Activated T-cell treated with anti-CD3 and anti-CD28 coated beads for 24 hours (primary cell): Measurements from ENCODE around the gene ENO4.

Source experiments
- DNase-seq: peaks from one replicate; pipeline ENCODE4 v3.0.0-alpha.2; 2020; ENCODE audit warnings: low read depth

The ENO4 gene

GRCh38 chr10:116849248-116850057 lies at the start of gene ENO4:
Gene ENO4 (plus strand): TSS chr10:116849499. CDS start chr10:116849567, 68 bp downstream.
- no peak for DNase-seq

DNA sequence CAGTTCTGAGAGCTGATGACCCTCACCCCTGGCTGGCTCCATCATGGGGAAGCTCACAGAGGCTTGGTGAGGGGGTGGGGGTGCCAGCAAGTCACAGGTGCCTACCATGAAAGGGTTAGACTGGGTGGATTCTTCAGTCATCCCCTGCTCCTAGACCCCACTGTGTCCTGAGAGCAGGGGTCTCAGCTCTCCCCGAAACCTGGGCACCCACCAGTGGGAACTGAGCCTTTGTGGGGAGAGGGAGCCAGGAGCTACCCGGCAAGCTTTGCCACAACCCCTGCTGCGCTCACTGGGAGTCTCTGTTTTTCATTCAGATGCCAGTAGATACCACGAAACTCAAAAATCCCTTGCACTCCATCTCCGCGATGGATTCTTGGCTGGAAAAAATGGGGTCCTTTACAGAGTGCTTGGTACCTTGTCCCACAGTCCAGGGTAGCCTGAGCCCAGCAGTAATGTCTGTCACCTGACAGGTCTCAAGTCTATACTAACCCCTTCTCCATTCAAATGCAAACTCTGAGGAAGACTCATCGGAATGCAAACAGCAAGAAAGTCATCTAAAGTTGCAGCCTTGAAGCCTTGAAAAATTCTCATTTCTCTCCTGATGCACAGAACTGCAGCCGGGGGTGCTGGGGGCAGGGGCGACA lies 48.9 kb upstream of the ENO4 start:
- DNase-seq = no peak

- DNase-seq = no peak
These were observed 47.6 kb upstream of the ENO4 start for GRCh38 chr10:116801658-116802057.

DNA sequence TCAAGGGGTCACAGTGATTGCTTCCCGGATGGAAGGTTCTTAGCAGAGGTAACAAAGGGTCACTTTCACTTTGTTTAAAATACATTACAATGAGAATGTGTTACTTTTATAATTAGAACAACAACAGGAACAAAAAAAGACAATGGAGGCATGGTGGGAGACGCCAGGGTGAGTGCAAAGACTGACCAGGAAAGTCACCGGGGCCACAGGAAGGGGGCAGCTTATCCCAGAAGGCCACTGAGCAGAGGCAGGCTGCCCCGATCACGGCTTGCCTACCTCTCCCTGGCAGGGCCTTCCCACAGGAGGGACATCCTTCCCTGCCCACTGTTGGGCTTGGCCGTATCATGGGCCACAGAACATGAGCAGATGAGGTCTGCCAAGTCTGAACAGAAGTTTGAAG lies 46.8 kb upstream of the ENO4 start:
- no peak for DNase-seq

GRCh38 chr10:116802876-116803275 lies 46.4 kb upstream of the ENO4 start:
- no peak for DNase-seq

DNA sequence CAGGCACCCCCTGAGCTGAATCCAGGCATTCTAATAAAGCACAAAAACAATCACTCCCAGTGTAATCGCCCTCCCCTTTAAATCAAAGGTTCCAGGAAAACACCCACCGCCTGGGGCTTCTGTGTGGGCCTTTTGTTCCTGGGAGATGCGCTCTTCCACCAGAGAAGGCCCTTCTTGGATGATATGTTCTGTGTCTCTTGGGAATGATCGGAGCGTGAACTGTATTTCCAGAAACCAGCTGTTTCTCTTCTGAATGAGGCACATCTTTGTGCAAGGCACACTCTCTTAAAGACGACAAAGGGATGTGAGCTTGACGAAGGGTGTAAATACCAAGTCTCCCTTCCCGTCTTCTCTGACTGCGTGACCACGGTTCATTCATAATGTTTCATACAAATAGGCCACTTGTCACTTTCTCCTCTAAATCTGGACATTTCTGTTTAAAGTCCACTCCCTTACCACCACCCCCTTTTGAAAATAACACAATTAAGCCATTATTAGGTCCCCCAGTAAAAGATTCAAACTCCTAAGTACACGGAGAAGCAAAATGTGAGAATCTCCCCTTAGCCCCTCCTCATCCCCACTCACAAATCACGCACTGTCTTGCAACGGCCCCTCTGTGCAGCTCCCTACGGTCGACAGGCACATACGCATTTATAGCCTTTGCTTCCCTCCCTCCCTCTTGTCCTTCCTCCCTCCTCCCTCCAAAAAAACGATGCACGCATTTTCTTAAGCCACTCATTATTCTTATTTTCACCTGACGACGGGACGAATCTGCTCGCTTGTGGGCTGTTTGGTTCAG lies 45.6 kb upstream of the ENO4 start:
- no peak for DNase-seq

DNA sequence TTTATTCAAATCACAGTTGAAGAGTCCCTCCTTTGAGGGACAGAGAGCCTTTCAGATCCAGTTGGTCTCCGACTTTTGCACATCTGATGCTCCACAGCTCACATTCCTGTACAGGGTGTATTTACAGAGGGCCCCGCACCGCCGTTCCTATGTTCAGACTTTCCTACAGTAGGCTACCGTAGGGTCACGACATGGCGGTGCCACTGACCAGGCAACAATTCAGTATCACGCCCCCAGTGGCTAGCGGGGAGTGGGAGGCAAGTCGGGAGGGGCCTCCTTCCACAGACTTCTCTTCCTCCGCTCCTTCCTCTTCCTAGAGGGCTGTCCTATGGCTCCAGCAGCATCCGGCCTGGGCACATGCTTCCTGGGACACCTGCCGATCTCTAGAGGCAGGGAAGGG lies 40.6 kb upstream of the ENO4 start:
- no peak for DNase-seq

DNA sequence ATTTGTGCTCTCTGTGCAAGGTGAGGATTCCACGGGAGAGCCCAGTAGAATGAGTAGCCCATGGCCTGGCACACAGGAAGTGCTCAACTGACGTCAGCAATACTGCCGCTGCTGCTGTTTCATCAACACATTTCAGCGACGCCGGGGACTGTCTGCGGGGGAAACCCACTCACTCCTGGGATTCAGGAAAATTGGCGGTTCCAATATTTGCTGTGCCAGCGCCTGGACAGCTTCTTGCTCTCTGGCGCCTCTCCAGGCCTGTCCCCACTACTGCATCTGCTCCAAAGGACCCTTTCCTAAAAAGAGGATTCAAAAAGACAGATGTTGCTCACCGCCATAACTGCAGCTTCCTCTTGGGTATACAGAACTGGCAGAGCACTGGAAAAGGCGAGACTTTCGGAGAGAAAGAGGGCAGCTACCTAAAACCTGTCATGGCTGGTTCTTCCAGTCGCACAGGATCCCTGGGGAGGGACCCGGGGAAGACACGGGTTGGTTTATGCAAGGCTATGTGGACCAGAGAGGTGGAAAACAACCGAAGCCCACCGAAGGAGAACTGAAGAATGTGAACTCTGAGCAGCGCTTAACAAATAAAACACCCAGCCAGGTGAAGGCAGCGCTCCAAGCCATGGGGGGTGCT lies 39.7 kb upstream of the ENO4 start:
- DNase-seq = no peak

DNA sequence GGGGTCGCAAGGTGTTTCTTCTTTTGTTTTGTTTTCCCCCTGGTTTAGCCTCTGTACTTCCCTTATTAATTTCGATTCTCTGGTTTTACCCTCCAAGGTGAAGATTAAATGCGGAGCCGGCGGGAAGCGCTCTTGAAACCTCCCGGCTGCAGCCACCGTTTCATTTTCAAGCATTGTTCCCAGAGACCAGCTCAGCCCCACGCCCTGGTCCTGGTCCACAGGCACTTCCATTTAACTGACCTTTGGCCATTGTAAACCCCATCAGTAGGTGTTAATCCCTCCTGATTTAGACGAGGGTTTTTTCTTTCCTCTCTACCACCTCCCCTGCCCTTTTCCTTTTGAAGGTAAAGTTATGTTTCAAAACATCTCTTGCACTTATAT lies 39.2 kb upstream of the ENO4 start:
- DNase-seq = no peak

- no peak for DNase-seq
These were observed 38.4 kb upstream of the ENO4 start for GRCh38 chr10:116810895-116811294.

DNA sequence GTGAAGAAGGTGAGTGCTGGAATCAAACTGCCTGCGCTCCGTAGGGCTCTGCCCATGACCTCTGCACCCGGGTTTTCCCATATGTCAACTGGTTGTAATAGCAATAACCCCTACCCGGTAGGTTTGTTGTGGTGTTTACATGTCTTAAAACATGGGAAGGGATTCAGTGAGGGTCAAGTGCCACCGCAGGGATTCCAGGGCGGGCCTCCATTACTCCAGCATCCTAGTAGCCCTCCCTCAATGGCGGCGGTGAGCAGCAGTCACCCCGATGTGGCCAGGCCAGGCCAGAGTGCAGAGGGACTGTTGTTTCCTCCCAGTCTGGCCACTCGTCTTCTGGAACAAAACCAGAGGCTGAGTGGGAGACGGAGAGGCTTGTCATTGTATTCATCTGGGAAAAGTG lies 37.6 kb upstream of the ENO4 start:
- DNase-seq = no peak

GRCh38 chr10:116815641-116816415 lies 33.5 kb upstream of the ENO4 start:
- DNase-seq = no peak

- no peak for DNase-seq
These were observed 32.1 kb upstream of the ENO4 start for GRCh38 chr10:116817178-116817577.

DNA sequence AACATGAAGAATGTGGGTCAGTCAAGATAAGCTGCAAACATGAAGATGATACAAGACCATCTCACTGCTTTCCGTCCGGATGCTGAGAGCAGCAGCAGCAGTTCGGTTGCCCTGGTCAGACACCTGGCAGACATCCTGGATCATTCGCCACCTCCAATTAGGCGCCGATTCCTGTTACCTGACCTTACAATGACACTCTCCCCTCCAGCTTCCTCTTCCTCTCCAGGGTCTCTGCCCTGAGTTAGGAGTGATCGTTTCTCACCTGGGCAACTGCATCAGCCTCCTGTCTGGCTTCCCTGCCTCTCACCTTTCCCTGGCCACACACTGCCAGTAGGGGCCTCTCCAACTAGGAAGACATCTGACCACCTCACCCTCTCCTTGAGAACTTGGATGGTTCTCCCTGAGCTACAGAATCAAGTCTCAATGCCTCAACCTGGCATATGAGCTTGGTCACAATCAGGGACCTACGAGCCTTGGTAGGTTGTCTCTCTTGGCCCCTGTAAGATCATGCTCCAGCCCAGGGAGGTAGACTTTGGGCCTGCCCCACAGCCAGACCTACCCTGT lies 31.4 kb upstream of the ENO4 start:
- DNase-seq = no peak

DNA sequence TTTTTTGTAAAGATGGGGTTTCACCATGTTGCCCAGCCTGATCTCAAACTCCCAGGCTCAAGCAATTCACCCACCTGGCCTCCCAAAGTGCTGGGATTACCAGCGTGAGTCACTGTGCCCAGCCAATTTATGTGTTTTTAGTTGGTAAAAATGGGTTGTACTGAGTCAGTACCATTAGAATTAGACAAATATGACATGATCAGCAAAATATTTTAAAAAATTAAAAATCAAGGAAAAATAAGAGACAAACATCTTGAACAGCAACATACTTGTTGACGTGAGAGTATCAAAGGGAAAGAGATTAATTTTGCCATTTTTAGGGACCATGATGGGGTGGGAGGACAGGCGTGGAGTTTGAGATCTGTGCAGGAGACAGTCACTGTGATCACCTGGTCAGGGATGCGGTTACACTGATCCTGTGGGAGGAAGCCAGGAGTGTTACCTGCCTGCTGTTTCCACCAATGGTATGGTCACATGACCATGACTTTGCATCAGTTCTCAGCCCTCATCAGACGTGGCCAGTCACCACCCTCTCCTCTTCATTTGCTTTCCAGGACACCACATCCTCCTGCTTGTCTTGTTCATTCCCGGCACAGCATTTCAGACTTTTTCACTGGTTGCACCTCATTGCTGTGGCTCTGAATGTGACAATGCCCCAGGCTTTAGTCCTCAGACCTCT lies 29.2 kb upstream of the ENO4 start:
- DNase-seq = no peak

DNA sequence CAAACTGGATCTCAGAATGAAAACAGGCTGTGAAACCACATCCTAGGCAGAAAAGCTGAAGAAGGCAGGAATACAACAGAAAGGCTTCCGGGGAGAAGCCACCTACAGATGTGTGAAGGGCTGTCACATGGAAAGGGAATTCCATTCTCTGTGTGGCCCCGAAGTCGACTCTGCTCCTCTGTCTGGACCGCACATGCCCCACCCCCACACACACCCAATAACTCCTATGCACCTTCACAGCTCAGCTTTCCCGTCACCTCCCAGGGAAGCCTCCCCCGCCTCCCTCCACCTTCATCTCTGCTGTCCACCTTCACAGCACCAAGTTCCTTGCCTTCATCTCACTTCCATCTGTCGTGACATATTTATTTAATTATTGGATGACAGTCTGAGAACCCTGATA lies 23.4 kb upstream of the ENO4 start:
- DNase-seq = no peak

GRCh38 chr10:116826803-116827202 lies 22.5 kb upstream of the ENO4 start:
- no peak for DNase-seq

DNA sequence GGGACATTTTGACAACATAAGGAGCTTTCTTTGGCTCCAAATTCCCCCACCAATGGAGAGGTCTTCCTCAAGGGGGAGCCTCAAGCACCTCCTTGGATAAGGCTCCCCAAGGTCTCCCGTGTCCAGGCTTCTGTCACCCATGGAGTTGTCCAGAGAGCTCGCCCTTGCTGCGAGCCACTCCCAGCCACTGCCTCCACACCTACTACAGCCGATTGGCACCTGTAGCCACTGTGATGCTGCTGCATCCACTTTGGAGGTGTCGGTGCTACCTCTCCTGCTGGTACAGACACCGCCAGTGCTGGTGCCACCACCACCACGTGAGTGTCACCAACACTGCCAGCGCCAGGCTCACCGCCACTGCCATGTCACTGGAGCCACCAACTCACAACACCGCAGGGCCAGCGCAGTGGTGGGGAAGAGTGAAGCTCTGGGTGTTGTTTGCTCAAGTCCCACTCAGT lies 22.1 kb upstream of the ENO4 start:
- DNase-seq = no peak

- DNase-seq = no peak
These were observed 21.2 kb upstream of the ENO4 start for GRCh38 chr10:116828116-116828515.

GRCh38 chr10:116829711-116830110 lies 19.6 kb upstream of the ENO4 start:
- DNase-seq = no peak

GRCh38 chr10:116831086-116831485 lies 18.2 kb upstream of the ENO4 start:
- no peak for DNase-seq
